ENCODE results near the gene MSL1.
"Not testable (repeated sequence)": the region's sequence is repeated elsewhere in the genome, so short reads cannot be mapped to it uniquely, and the experiment has no call there.

Gene MSL1

DNA sequence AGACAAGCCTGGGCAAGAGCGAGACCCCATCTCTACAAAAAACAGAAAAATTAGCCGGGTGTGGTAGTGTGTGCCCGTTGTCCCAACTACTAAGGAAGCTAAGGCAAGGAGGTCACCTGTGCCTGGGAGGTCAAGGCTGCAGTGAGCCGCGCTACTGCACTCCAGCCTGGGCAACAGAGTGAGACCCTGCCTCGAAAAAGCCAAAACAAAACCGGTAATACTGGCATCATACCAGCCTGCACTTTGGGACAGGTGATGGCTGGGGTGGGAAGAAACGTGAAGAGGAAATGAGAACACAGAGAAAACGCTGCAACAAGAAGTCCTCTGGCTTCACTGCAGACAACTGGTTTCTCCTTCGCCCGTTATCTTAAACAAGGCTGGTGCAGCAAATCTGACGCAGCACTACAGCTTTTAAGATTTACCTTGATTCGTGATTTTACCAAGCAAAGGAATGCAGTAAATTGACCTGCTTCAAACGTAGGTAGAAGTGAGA, 17.8 kb downstream of the MSL1 start:
- no peak for DNase-seq

DNA sequence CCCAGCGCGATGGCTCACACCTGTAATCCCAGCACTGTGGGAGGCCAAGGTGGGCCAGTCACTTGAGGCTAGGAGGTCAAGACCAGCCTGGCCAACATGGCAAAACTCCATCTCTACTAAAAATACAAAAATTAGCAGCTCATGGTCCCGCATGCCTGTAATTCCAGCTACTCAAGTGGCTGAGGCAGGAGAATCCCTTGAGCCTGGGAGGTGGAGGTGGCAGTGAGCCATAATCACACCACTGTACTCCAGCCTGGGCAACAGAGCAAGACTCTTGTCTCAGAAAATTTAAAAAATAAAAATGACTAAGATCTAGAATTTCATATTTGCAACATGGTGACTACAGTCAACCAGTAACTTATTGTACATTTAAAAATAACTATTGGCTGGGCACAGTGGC, 21.4 kb downstream of the MSL1 start:
- DNase-seq = not testable (repeated sequence)

DNA sequence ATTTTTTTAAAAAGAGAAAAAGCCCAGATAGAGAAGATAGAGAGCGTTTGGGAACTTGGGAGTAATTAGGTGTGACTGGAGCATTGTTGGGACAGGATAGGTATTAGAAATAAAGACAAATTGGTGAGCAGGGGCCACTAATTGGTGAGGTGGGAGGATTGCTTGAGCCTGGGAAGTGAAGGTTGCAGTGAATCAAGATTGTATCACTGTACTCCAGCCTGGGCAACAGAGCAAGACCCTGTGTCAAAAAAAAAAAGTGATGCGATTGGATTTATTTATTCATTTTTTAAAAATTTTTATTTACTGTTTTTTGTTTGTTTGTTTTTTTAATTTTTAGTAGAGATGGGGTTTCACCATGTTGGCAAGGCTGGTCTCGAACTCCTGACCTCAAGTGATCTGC, 23.7 kb downstream of the MSL1 start:
- DNase-seq = no peak

DNA sequence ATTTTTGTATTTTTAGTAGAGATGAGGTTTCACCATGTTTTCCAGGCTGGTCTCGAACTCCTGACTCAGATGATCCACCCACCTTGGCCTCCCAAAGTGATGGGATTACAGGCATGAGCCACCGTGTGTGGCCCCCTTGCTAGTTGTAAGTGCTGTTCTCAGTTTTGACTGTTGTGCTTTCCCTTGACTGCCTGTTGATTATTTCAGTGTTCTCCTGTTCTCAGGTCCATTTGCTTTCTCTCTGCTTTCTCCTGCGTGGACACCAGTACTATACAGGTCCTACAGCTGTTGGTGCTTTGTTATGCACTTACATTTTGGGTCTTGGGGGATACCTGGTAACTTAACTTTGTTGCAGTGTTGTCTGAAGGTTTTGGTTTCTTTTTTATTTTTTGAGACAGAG, 26.8 kb downstream of the MSL1 start:
- DNase-seq = no peak

DNA sequence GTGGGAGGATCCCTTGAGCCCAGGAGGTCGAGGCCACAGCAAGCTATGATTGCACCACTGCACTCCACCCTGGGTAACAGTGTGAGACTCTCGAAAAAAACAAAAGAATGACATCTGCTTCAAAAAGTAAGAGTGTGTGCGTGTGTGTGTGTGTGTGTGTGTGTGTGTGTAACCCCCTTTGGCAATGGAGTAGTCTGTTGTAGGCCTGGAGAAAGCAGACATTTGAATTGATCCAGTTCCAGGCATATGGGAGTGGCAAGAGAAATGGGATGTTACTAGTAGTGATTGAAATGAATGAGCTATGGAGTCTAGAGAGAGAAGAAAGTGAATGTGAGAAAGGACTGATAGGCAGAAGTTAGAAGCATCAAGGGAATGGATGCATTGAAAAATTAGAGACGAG, 28.5 kb downstream of the MSL1 start:
- DNase-seq = no peak

DNA sequence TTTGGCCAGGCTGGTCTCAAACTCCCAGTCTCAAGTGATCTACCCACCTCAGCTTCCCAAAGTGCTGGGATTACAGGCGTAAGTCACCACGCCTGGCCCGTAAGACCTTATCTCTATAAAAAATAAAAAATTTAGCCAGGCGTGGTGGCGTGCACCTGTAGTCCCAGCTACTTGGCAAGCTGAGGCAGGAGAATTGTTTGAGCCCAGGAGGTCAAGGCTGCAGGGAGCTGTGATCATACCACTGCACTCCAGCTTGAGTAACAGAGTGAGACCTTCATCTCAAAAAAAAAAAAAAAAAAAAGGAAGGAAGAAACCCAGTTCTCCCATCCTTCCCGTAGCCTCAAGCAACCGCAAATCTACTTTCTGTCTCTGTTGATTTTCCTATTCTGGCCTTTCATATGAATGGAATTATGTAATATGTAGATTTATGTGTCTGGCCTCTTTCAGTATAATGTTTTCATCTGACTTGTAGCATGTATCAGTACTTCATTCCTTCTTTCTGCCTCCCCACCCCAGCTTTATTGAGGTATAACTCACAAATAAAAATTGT, 29.7 kb downstream of the MSL1 start:
- no peak for DNase-seq

DNA sequence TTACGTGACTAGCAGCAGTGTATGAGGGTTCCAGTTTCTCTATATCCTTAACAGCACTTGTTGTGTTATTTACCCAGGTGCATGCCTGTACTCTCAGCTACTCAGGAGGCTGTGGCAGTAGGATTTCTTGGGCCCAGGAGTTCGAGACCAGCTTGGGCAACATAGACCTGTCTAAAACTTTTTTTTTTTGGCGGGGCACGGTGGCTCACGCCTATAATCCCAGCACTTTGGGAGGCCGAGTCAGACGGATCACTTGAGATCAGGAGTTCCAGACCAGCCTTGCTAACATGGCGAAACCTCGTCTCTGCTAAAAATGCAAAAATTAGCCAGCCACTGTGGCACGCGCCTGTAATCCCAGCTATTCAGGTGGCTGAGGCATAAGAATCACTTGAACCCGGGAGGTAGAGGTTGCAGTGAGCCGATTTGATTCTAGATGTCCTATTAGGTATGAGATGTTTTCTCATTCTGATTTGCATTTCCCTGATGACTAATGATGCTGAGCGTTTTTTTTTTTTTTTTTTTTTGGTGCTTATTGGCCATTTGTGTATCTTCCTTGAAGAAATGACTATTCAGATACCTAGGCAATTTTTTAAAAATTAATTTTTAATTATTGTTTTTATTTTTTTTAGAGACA, 31.9 kb downstream of the MSL1 start:
- no peak for DNase-seq

DNA sequence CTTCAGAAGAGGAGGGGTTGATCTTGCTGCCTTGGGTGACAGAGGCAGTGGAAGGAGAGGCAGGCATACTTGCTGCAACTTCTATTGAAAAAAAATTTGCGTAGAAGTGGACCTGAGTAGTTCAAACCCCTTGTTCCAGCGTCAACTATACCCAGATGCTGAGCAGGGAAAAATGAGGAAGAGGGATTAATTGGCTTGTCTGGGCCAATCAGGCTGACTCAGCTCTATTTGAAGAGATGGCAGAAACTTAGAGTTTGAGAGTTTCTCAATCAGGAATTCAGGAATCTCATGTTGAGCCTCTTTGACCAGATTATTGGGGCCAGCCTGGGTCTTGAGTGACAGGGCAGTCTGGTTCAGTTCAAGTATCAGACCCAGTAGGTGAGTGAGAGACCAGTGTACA, 36.2 kb downstream of the MSL1 start:
- no peak for DNase-seq

DNA sequence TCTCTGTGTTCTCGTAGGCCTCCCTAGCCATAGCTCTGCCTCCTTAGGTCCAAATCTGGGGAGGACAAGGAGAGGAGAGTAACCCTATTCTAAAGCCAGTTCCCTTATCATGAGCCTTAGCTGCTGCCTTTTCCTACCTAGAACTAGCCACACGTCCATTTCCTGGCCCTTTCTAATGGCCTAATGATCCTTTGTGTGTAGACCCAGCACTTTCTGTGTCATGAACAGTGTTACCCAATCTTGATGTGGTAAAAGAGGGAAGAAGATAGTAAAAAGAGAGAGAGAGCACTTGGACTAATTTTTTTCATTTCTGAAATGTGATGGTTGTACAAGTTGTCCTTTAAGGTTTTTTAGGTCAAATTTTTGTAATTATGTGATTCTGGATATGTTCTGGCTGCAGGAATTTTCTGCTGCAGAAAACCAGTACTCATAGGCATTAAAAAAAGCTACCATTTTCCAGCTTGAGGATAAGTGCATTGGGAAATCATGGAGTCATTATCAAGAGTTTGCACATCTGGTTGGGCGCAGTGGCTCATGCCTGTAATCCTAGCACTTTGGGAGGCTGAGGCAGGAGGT, 36.8 kb downstream of the MSL1 start:
- DNase-seq = no peak

DNA sequence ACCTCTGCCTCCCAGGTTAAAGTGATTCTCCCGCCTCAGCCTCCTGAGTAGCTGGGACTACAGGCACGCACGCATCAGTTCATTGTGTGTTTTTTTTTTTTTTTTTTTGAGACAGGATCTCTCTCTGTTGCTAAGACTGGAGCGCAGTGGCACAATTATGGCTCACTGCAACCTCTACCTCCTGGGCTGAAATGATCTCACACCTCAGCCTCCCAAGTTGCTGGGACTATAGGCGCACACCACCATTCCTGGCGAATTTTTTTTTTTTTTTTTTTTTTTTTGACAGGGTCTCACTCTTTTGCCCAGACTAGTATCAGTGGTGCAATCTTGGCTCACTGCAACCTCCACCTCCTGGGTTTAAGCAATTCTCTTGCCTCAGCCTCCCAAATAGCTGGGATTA, 37.7 kb downstream of the MSL1 start:
- no peak for DNase-seq

DNA sequence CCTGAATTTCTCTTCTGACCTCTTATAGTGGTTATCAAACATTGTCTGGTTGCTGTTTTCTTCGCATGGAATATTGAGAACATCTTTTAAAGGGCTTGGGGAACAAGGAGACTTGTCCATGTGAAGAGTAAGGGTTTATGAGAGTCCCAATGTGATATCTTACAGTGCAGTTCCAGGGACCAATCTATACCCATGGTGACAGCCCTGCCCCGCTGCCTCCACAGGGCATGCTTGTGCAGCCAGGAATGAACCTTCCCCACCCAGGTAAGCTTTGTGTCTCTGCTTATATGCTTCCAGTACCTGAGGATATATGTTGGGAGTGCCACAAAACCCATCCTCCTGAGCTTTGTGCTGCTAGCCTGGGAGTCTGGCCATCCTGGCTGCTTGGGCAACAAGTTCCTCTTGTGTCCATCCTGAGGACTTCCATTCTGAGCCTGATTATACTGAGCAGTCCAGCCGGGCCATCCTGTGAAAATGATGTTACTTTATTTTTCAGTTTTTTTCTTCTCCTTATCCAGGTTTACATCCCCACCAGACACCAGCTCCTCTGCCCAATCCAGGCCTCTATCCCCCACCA, 46.0 kb downstream of the MSL1 start:
- DNase-seq = no peak

DNA sequence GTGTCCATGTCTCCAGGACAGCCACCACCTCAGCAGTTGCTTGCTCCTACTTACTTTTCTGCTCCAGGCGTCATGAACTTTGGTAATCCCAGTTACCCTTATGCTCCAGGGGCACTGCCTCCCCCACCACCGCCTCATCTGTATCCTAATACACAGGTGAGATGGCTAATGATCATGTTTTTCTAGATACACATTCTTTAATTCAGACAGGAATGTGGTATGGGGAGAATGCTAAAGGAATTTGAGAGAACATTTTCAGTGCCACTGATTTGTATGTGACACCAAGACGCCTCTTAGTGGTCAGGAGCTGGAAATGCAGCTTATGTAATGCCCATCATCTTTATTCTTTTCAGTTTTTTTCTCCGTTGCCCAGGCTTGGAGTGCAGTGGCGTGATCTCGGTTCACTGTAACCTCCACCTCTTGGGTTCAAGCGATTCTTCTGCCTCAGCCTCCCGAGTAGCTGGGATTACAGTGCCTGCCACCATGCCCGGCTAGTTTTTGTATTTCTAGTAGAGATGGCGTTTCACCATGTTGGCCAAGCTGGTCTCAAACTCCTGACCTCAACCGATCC, 46.6 kb downstream of the MSL1 start:
- DNase-seq = peak in 1 of 2 experiments; percentile 31

DNA sequence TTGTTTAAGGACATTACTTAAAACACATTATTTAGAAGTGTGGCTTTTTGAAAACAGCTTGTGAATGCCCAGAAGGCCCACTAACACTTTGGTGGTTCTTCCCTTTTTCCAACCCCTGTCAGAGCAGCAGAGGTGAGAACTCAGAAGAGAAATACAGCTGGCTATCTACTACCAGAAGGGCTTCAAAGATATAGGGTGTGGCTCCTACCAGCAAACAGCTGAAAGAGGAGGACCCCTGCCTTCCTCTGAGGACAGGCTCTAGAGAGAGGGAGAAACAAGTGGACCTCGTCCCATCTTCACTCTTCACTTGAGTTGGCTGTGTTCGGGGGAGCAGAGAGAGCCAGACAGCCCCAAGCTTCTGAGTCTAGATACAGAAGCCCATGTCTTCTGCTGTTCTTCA, 48.6 kb downstream of the MSL1 start:
- no peak for DNase-seq

DNA sequence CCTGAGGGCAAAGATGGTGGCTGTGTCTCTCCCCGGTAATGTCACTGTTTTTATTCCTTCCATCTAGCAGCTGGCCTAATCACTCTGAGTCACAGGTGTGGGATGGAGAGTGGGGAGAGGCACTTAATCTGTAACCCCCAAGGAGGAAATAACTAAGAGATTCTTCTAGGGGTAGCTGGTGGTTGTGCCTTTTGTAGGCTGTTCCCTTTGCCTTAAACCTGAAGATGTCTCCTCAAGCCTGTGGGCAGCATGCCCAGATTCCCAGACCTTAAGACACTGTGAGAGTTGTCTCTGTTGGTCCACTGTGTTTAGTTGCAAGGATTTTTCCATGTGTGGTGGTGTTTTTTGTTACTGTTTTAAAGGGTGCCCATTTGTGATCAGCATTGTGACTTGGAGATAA, 50.0 kb downstream of the MSL1 start:
- DNase-seq = no peak

DNA sequence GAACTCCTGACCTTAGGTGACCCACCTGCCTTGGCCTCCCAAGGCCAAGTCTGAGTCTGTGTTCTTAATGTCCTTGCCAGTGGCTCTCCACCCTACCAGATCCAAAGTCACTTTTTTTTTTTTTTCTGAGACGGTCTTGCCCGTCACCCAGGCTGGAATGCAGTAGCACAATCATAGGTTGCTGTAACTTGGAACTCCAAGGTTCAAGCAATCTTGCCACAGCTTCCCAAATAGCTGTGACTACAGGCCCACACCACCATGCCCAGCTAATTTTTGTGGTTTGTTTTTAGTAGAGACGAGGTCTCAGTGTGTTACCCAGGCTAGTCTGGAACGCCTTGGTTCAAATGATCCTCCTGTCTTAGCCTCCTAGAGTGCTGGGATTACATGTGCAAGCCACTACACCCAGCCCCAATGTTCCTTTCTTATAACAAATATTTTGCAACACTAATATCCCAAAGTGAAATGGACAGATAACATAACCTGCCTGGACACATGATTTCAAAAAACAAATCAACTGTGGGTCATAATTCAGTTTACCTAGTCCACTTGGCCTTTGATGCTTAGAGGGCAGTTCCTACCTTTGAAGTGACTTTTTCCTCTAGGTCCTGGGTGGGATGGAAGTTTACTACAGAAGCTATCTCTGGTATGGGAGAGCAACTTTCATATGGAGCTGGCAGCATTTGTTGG, 51.5 kb downstream of the MSL1 start:
- DNase-seq = no peak

DNA sequence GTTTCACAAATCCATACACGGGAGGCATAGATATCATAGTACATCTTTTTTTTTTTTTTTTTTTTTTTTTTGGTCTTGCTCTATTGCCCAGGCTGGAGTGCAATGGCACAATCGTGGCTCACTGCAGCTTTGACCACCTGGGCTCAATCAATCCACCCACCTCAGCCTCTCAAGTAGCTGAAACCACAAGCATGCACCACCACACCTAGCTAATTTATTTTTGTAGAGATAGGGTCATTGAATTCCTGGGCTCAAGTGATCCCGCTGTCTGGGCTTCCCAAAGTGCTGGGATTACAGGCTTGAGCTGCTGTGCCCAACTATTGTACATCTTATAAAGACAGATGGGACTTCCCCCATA, 52.0 kb downstream of the MSL1 start:
- DNase-seq = no peak

DNA sequence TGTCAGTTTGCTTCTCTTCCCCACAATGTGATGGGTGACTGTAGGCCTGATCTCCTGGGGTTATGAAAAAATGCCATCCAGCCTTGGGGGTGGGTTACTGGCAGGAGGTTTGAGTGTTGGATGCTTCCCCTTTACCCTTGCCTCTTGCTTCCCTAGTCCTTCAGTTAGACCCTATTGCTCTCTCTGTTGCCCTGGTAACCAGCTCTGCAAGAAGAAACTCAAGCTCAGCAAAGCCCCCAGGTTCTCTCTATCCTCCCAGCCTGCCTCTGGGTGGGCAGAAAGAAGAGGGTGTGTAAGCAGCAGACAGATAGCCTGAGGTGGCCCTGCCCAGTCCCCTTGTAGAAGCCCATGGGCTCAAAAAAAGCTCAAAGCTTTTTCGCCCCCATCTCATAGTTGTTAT, 52.7 kb downstream of the MSL1 start:
- DNase-seq = no peak

DNA sequence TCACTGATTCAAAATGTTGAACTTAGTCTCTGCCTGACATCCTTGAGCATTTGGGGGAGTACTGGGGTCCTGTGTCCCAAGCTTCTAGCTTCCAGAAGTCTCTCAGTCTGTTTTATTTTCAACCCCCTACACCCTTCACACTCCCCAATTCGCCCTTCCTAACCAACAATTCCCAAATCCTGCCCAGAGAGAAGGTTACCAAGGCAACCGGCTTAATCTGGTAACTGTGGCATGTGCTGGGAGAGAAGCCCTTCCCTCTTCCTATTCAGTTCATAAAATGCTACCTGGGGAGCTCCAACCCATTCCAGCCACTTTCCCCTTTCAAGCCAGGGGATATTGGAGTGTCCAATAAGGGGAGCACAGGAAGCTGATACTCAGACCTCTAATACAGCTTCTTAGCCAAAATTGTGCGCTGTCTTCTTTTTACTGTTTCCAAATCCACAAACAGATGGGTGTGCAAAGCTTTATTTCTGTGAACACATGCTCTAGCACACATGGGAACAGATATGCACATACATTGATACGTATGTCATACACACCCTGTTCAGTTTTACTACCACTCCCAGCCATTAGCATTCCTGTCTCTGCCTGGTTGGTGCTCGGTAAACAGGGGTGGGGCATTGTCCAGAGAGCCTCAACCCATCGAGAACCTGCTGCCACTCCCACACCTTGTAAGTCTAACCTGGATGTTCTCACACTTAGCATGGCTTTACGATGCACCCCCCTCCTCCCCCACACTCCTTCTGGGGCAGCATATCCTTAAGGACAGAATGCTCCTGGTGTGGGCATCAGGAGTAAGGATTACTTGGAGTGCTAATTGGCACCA, 54.4 kb downstream of the MSL1 start:
- no peak for DNase-seq

DNA sequence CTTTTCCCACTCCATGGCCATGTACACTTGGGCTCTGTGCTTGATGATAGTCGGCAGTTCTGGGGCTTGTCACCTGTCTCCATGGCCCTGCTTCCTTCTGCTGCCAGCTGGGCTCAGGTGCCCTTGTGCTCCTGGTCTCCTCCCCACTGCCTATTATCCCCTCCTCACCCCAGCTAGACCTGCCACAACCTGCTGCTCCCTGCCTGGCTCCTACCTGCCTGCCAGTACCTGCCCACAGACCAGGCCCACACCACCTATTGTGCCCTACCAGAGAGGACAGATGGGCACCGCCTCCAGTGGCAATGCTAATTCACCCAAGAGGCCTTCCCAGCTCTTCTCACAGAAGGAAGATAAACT, 55.0 kb downstream of the MSL1 start:
- DNase-seq = no peak

DNA sequence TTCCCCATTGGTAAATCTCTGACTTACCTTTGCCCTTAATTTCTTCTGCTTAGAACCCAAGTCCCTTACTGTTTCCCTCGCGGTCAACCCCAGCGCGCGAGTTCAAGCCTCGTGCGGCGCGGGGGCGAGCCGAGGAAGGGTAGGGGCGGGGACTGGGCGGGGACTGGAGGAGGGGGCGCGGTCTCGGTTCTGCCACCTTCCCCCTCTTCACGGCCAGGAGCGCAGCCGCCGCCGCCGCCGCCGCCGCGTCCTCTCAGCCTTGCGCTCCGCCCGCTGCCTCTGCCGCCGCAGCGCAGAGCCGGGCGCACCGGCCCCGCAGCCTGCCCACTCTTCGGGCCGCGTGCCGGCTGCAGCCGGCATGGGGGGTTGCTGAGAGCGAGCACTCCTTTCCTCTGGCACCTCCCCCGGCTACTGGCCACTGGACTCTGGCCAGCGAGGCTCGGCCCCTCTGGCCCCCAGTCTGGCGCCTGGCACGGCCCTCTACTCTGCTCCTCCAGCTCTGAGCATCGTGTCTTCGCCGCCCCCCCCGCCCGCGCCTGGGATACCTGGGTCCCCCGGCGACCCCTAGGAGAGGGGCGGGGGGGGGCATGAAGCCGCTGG, 55.6 kb downstream of the MSL1 start, which contains the start of gene RAPGEFL1:
RAPGEFL1 (plus strand) TSS at position 196 of the 600 bp plus-strand sequence; CDS start at position 588, 392 bp downstream.
- peak; percentile 84 to 91 for DNase-seq

DNA sequence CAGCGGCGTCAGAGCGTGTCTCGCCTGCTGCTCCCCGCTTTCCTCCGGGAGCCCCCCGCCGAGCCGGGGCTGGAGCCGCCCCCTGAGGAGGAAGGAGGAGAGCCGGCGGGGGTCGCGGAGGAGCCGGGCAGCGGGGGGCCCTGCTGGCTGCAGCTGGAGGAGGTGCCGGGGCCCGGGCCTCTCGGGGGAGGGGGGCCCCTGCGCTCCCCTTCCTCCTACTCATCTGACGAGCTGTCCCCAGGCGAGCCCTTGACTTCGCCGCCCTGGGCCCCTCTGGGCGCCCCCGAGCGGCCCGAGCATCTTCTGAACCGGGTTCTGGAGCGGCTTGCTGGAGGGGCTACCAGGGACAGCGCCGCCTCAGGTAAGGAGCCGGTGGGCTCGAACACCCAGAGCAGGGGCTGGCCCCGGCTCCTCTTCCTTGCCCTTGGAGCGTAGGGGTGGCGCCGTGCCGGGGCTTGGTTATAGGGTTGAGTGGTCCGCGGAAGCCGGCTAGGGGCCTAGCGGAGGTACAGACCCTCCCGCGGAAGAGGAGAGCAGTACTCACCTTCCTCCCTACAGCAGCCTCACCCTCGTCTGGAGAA, 56.3 kb downstream of the MSL1 start:
- no peak for DNase-seq

DNA sequence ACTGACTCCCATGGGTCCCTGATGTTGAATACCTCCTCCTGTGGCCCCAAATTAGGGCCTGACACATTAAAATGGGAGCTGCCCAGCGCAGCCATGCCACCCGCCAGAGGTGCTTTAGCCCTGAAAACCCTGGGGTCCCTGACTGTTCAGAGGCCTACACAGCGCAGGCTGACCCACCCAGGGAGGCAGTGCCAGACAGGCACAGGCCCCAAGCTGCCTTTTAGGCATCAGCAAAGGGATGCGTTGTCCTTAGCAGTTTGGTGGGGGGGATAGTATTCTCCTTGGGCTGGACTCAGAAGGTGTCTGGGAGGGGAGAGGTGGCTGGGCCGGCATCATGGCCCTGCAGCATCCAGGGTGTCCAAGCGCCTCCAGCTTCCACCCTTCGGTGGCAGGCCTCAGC, 56.9 kb downstream of the MSL1 start:
- no peak for DNase-seq

All from stimulated activated CD4-positive, alpha-beta T cell treated with anti-CD3 and anti-CD28 coated beads, Interleukin-4, amount 100 ng/mL, for 4 hours (primary cell).